ENCODE measurements around the gene RPL12.

DNA sequence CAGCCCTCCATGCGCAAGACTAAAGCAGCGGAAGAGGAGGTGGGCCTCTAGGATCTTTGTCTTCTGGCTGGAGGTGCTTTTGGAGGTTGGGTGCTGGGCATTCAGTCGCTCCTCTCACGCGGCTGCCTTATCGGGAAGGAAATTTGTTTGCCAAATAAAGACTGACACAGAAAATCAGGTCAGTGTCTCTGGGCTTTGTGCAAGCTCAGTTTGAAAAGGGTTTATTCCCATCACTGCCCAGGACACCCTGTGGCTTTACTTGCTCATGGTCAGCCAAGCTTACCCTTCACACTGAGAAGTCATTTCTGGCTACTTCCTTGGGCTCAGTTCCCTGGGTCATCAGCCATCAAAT lies 43.7 kb downstream of the RPL12 start:
- TF ChIP-seq, protein P1, sequence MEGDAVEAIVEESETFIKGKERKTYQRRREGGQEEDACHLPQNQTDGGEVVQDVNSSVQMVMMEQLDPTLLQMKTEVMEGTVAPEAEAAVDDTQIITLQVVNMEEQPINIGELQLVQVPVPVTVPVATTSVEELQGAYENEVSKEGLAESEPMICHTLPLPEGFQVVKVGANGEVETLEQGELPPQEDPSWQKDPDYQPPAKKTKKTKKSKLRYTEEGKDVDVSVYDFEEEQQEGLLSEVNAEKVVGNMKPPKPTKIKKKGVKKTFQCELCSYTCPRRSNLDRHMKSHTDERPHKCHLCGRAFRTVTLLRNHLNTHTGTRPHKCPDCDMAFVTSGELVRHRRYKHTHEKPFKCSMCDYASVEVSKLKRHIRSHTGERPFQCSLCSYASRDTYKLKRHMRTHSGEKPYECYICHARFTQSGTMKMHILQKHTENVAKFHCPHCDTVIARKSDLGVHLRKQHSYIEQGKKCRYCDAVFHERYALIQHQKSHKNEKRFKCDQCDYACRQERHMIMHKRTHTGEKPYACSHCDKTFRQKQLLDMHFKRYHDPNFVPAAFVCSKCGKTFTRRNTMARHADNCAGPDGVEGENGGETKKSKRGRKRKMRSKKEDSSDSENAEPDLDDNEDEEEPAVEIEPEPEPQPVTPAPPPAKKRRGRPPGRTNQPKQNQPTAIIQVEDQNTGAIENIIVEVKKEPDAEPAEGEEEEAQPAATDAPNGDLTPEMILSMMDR (optimal IDR thresholded peaks at IDR 0.05 in 1 of 3, IDR thresholded peaks at IDR 0.05 in 1 of 3, conservative IDR thresholded peaks at IDR 0.05 in 1 of 3; ENCODE audit: extremely low read depth in 1 of 3, insufficient read depth in 2 of 3, low read length in 3 of 3) = no peak
- TF ChIP-seq EZH2 (IDR thresholded peaks at IDR 0.05; ENCODE audit: low read length) = no peak
